Heart right ventricle (tissue), 16 donors: ENCODE measurements around the gene TK2. TPM values are rescaled to one million over a fixed set of nuclear protein-coding genes. Genes with fewer than 3 reads are reported as not detected.

Experiments used
- ATAC-seq, 8 donors: fragments of 200-7000 bp; cut with Tn5 transposase; one replicate each; pipeline ENCODE4 v1.9.1; 2020; ENCODE audit warnings: mild to moderate bottlenecking in 8 of 8, moderate library complexity in 8 of 8, moderate number of reproducible peaks in 1 of 8
- DNase-seq, 2 donors: peaks; one replicate each; pipeline ENCODE4 v3.0.0-alpha.2; 2020
- H3K27ac ChIP-seq, 10 donors: fragments of 200-600 bp; sonication (generic) in 2 of 10; one replicate each; pipeline versions ENCODE4 v1.5.0 to v1.8.0; 2020 to 2022; ENCODE audit warnings: mild to moderate bottlenecking in 3 of 10
- H3K27me3 ChIP-seq, 7 donors: fragments of 200-600 bp; one replicate each; pipeline ENCODE4 v1.8.0; 2021 to 2022; ENCODE audit warnings: mild to moderate bottlenecking in 2 of 7
- H3K36me3 ChIP-seq, 9 donors: fragments of 200-600 bp; sonication (generic) in 1 of 9; one replicate each; pipeline versions ENCODE4 v1.5.0 to v1.8.0; 2020 to 2022; ENCODE audit warnings: mild to moderate bottlenecking in 2 of 9
- H3K4me1 ChIP-seq, 9 donors: fragments of 200-600 bp; sonication (generic) in 1 of 9; one replicate each; pipeline versions ENCODE4 v1.5.0 to v1.8.0; 2020 to 2022; ENCODE audit warnings: mild to moderate bottlenecking in 4 of 9
- H3K4me3 ChIP-seq, 10 donors: fragments of 200-600 bp; sonication (generic) in 2 of 10; one replicate each; pipeline versions ENCODE4 v1.5.0 to v1.8.0; 2020 to 2022; ENCODE audit warnings: mild to moderate bottlenecking in 7 of 10, moderate library complexity in 2 of 10
- H3K9me3 ChIP-seq, 11 donors: fragments of 200-600 bp in 10 of 11; sonication (generic) in 2 of 11; one replicate each; pipeline versions ENCODE4 v1.5.0 to v1.8.0; 2013 to 2022; ENCODE audit warnings: mild to moderate bottlenecking in 2 of 11, control low read depth in 1 of 11, moderate library complexity in 1 of 11
- CTCF ChIP-seq, 9 donors: fragments of 200-600 bp; sonication (generic) in 2 of 9; IDR thresholded peaks; one replicate each; pipeline versions ENCODE4 v1.5.0 to v1.8.0; 2021 to 2022; ENCODE audit warnings: antibody characterized with exemption in 9 of 9, mild to moderate bottlenecking in 5 of 9, moderate library complexity in 1 of 9
- WGBS, 2 donors: extraction: QIAGEN DNeasy Blood & Tissue Kit; methylation state at CpG; one replicate each; pipeline ENCODE4 v1.1.7; 2013; ENCODE audit warnings: inconsistent platforms in 1 of 2; 5-methylcytosine and 5-hydroxymethylcytosine counted together
- intact Hi-C, 10 donors: fragments of 100-400 bp; cut with DNase I; formaldehyde crosslinking; loops; one replicate each; pipeline versions ENCODE4 v1.11.1 to v1.14.2; 2022
- polyA plus RNA-seq, 2 donors: library from polyadenylated mRNA; stranded (reverse); fragments of 200-250 nt; gene quantifications; one replicate each; pipeline ENCODE4 v1.2.3, GENCODE V29; 2013
- total RNA-seq, 10 donors: library from RNA; stranded (reverse); fragmentation: NEBNext Ultra II Directional in 3 of 10; extraction: Animal tissue kit (Norgen Biotek cat#: 25700) in 3 of 10; gene quantifications; one replicate each; pipeline versions ENCODE4 v1.2.1 to v1.2.4, GENCODE V29; 2021 to 2023
- donor health status: Arrhythmogenic right ventricular cardiomyopathy.
- donor health status: ischemic (EF 13 %, LVEDD 7.1; RV severe dilation, severe dysfunction).
- donor health status: healthy with polysubstance abuse.
- donor health status: DM: no; HTN: yes; CAD: no.
- donor health status: DM: no; HTN: no; CAD: no.
- donor health status: ischemic (EF 25% LVEDD 6.9; RV normal size, moderate dysfunction).
- donor health status: ischemic (EF 25% LVEDD 5.7; RV mildly dilated, moderate dysfunction).
- donor health status: healthy.
- donor health status: DM: yes; HTN: yes; CAD: no.
- donor health status: Ischemic cardiomyopathy.
- donor health status: ischemic (EF 35%, LVEDD 5.7; RV mildly dilated, moderate dysfunction).
- donor health status: nonischemic (EF 11% LVEDD 7.7; RV severe dilation, severe dysfunction).
- donor health status: DM: yes; HTN: yes; CAD: no.
- donor health status: PGD.
- donor health status: ischemic (EF 29% LVEDD 5.4; RV normal size, mild dysfunction).
- donor health status: nonischemic (EF 23%, LVEDD 6.1; RV moderate dilation, normal function).

TK2 gene
- total and polyA plus RNA-seq, 12 donors: 8.0 to 26.0 (median 20.6) TPM

DNA sequence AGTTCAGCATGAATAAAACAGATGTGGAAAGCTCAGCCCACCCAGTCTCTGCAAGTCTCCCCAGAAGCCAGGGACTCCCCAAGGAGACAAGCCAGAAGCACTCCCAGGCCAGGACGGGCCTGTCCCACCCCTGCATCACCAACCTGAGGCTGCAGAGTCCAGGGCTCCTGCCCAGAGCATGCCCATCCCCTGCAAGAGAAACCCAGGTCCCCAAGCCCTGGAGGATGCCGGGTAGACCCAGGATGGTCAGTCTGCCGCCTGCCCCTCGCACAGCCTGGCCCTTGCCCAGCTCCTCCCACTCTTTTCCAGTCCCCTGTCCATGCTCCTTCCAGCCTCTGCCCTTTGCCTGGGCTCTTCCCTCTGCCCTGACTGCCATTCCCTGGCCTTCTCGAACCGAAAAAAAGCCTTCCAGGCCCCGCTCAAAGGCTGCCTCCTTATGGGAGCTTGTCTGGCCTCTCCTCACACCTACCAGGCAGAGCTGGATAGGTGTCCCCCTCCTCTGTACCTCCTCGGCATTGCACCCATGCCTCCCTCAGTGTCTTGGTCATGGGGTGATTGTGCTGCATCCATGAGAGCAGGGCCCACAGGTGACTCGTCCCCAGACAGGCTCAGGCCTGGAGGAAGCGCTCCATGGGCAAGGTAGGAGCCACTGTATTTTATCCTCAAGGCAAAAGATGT, 78.1 kb downstream of the TK2 start:
- no peak for ATAC-seq
- no peak for DNase-seq

DNA sequence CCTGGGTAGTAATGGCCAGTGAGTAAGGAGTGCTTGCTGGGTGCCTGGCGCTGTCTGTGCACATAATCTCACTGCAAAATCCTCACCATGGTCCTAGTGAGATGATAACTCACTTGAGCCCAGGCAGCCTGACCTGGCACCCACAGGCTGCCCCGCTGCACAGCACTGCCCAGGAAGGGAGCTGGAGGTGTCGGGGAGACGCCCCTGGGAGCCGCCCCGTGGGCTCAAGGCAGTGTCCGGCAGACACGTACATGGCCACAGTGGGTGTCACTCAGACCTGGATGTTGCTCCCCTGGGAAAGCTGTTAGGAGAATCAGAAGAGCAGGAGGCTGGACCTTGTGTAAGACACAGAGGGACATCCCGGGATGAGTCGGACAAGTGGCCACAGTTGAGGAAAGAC, 78.7 kb downstream of the TK2 start:
- H3K27me3 ChIP-seq: no peaks in the 10 kb centered on the region
- no peaks in the 10 kb centered on the region for H3K36me3 ChIP-seq
- H3K4me1 ChIP-seq: peaks cover 0 to 9% (median 5%) of the 10 kb centered on the region in 9 donors
- TF ChIP-seq CTCF (IDR thresholded peaks at IDR 0.05): no peak
- no peak for DNase-seq
- ATAC-seq: no peak
- no peak overlapping the region for H3K27ac ChIP-seq
- WGBS, 2 donors: 91 to 95% methylated on average over 10 of the region's 10 CpGs
- no peak overlapping the region for H3K4me3 ChIP-seq
- H3K9me3 ChIP-seq: peaks cover 0 to 5% (median 0%) of the 10 kb centered on the region in 11 donors
- intact Hi-C loops: no loop called here

More for the DNA sequence above, 78.1 kb downstream of the TK2 start:
- Histone ChIP-seq H3K36me3 (no peaks in the 10 kb centered on the region), H3K4me3 (no peak overlapping the region), H3K27ac (no peak overlapping the region), H3K9me3 (no peaks in the 10 kb centered on the region), H3K4me1 (peaks cover 0 to 9% (median 5%) of the 10 kb centered on the region in 9 donors), H3K27me3 (no peaks in the 10 kb centered on the region)
- WGBS, 2 donors: 90 to 94% methylated on average over 10 of the region's 10 CpGs
- no peak for TF ChIP-seq CTCF (IDR thresholded peaks at IDR 0.05)
- intact Hi-C loops: no loop called here

DNA sequence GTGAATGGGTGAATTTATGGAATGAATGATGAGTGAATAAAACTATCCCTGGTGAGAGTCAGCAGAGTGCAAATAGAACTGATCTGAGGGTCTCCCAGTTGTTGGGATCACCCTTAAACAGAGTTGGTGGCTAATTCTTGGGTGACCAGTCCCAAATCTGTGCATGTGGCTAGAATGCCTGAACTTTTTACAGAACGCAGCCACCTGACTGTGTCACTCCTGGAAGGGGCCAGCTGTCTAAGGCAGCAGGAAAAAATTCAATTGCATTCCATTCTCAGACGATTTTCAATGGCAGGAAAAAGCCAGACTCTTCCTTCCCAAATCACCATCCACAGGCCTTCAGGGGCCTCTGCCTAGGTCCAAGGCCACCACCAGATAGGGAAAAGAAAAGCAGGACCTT, 79.4 kb downstream of the TK2 start:
- no peak for ATAC-seq
- Histone ChIP-seq H3K27ac (no peak overlapping the region), H3K9me3 (peaks cover 0 to 10% (median 0%) of the 10 kb centered on the region in 11 donors), H3K4me1 (peaks cover 0 to 9% (median 5%) of the 10 kb centered on the region in 9 donors), H3K27me3 (no peaks in the 10 kb centered on the region), H3K4me3 (no peak overlapping the region), H3K36me3 (no peaks in the 10 kb centered on the region)
- intact Hi-C loops: no loop called here
- 46 to 55% methylated on average over 2 of the region's 2 CpGs for WGBS, 2 donors
- TF ChIP-seq CTCF (IDR thresholded peaks at IDR 0.05): no peak
- DNase-seq: no peak

- Histone ChIP-seq H3K4me1 (peaks cover 0 to 5% (median 4%) of the 10 kb centered on the region in 9 donors), H3K27me3 (no peaks in the 10 kb centered on the region), H3K36me3 (no peaks in the 10 kb centered on the region), H3K4me3 (no peak overlapping the region), H3K9me3 (peaks cover 0 to 10% (median 0%) of the 10 kb centered on the region in 11 donors), H3K27ac (no peak overlapping the region)
- WGBS, 2 donors: 95 to 96% methylated on average over 6 of the region's 6 CpGs
- no peak for TF ChIP-seq CTCF (IDR thresholded peaks at IDR 0.05)
- no peak for DNase-seq
- ATAC-seq: no peak
- intact Hi-C loops: loop anchor here in 1 of 10 donors (5.0 kb wide), 1 partner anchor 48 kb away; no protein-coding TSS in a partner anchor
Measured at GRCh38 chr16:66469947-66470546, 79.9 kb downstream of the TK2 start.
